ENCODE data around the gene PPP1R13L.

- no peak for TF ChIP-seq EZH2 (IDR thresholded peaks at IDR 0.05; ENCODE audit: insufficient read depth, low read length)
- TF ChIP-seq, protein P1, sequence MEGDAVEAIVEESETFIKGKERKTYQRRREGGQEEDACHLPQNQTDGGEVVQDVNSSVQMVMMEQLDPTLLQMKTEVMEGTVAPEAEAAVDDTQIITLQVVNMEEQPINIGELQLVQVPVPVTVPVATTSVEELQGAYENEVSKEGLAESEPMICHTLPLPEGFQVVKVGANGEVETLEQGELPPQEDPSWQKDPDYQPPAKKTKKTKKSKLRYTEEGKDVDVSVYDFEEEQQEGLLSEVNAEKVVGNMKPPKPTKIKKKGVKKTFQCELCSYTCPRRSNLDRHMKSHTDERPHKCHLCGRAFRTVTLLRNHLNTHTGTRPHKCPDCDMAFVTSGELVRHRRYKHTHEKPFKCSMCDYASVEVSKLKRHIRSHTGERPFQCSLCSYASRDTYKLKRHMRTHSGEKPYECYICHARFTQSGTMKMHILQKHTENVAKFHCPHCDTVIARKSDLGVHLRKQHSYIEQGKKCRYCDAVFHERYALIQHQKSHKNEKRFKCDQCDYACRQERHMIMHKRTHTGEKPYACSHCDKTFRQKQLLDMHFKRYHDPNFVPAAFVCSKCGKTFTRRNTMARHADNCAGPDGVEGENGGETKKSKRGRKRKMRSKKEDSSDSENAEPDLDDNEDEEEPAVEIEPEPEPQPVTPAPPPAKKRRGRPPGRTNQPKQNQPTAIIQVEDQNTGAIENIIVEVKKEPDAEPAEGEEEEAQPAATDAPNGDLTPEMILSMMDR (IDR thresholded peaks at IDR 0.05; ENCODE audit: insufficient read depth, low read depth, low read length) = no peak
These were observed 57.1 kb downstream of the PPP1R13L start for GRCh38 chr19:45347570-45348366.

Measured in astrocyte (in vitro differentiated cells and primary cell).